VCaP (cell line): ENCODE data around the gene TMEM125.
A peak's percentile ranks its signal among the peaks of the same experiment; 100 is the strongest.

Experiments
- H3K27ac ChIP-seq: fragments of 450-650 bp; 2 replicates; pipeline ENCODE4 v1.5.1; 2017
- TF ChIP-seq, protein P1 (sequence below): fragments of 450-650 bp; conservative IDR thresholded peaks from 2 replicates; pipeline ENCODE4 v1.5.1; 2017; ENCODE audit warnings: mild to moderate bottlenecking, moderate library complexity

TMEM125 gene

DNA sequence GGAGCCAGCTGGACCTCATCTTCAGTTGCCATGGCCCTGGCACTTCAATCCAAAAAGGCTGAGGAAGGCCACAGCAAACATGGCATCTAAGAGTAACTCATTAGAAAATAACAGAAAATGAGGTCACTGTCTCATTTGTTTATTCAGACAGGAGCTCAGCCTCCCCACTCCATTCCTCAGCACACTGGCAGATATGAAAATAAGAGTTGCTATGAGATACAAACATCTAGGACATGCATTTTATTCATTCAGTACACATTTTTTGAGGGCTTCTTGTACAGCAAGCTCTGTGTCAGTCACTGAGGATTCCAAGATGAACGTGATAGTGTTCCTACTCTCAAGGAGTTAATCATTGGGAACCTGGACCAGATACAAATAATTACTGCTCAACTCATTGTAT lies 32.7 kb upstream of the TMEM125 start:
- H3K27ac ChIP-seq: peak overlapping the region; percentile 99
- TF ChIP-seq, protein P1, sequence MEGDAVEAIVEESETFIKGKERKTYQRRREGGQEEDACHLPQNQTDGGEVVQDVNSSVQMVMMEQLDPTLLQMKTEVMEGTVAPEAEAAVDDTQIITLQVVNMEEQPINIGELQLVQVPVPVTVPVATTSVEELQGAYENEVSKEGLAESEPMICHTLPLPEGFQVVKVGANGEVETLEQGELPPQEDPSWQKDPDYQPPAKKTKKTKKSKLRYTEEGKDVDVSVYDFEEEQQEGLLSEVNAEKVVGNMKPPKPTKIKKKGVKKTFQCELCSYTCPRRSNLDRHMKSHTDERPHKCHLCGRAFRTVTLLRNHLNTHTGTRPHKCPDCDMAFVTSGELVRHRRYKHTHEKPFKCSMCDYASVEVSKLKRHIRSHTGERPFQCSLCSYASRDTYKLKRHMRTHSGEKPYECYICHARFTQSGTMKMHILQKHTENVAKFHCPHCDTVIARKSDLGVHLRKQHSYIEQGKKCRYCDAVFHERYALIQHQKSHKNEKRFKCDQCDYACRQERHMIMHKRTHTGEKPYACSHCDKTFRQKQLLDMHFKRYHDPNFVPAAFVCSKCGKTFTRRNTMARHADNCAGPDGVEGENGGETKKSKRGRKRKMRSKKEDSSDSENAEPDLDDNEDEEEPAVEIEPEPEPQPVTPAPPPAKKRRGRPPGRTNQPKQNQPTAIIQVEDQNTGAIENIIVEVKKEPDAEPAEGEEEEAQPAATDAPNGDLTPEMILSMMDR: no peak

- TF ChIP-seq, protein P1: peak; percentile 55
- H3K27ac ChIP-seq: peak overlapping the region; percentile 99; the same call in 1 of the 2 replicates
Measured at GRCh38 chr1:43238085-43238484, 31.7 kb upstream of the TMEM125 start.

DNA sequence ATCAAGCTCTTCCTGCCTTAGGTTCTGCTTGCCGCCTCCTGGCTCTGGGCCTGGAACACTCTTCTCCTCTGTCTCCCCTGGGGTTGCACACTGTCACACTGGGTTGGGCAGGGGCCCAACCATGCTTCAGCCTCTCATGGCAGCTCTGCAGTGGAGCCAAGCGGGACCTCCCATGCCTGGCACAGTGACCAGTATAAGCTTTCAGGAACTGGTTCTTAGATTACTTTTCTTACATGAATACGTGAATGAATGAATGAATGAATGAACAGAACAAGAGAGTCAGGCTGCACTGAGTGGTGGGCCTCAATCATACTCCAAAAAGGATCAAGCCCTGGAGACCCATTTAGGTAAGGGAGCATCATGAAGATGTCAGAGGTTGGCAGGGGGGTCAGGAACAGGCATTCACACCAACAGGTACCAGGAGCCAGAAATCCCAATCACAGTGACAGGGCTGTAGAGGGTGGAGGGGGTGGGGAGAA lies 30.8 kb upstream of the TMEM125 start:
- H3K27ac ChIP-seq: no peak overlapping the region
- TF ChIP-seq, protein P1: no peak

GRCh38 chr1:43239484-43239883 lies 30.3 kb upstream of the TMEM125 start:
- H3K27ac ChIP-seq: no peak overlapping the region
- TF ChIP-seq, protein P1: no peak

DNA sequence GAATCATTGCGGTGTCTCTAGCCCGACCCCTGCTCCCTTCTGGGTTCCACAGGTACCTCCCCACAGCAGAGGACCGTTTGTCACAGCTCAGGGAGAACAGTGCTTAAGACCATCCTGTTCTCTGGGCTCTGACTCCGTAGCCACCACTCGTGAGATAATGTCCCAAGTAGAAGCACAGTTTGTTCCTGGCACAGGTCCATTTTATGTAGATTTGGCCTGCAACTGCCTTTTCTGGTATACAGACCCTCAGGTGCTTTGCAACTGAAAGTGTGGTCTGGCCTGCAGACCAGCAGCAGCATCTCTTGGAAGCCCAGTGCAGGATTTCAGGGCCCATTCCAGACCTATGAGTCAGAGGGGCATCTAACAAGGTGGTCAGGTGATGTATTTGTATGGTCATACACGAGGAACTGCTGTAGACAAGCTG lies 28.4 kb upstream of the TMEM125 start:
- peak overlapping the region; percentile 38; the same call in 1 of the 2 replicates for H3K27ac ChIP-seq
- TF ChIP-seq, protein P1: no peak

DNA sequence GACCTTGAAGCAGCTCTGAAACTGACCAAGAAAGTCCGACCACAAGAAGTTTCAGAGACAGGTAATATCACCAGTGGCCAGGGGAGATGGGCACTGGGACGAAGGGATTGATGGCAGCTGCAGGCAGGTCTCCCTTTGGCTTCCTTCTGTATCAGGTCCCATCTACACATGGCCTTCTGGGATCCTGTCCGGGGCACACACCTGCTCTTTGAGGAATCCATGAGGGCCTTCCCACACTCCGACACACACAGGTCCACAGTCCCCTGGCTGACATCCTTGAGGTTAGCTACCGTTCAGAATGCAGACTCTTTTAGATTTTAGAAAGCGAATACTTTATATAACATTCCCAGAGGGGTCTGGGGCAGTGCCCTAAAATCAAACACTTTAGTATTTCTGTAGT lies 26.5 kb upstream of the TMEM125 start:
- TF ChIP-seq, protein P1: no peak
- no peak overlapping the region for H3K27ac ChIP-seq

DNA sequence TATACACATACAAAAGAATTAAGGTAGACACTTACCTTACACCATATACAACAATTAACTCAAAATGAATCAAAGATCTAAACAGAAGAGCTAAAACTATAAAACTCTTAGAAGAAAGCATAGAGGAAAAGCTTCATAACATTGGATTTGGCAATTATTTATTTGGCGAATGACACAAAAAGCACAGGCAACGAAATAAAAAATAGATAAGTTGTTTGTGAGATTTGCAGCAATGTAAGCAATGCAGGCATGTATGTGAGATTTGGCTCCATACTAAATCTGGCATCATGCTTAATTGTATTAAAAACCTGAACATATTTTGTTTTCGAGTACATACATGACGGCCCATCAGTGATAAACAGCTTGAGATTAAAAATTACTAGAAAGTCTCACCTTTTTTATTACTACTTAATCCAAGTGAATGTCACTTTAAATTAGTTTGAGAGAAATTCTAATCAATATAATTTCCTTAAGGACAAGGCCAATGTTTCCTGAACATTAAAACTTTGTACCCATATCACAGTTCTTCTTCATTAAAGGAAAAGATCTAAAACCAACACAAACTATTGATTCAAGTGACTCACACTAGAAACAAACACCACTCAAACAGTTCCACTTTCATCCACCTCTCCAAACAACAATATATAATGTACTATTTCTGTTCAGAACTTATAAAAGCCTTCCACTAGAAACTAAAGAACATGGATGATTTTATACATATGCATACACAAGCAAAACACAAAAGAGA lies 23.1 kb upstream of the TMEM125 start:
- TF ChIP-seq, protein P1: no peak
- H3K27ac ChIP-seq: no peak overlapping the region
